A673 (cell line): ENCODE results near the gene RXRA.

ENCODE experiments used
- EZH2 ChIP-seq: fragments of 200-600 bp; sonication (generic); IDR thresholded peaks from 2 replicates; pipeline ENCODE4 v1.6.1; 2017; ENCODE audit warnings: borderline replicate concordance, low read depth, mild to moderate bottlenecking, mixed read lengths, antibody characterized with exemption, low read length; ENCODE audit not compliant: poor library complexity, severe bottlenecking
- TF ChIP-seq, protein P1 (sequence below): fragments of 300-800, 200-600 bp; sonication (generic); conservative IDR thresholded peaks from 2 replicates; pipeline ENCODE4 v1.5.1; 2017; ENCODE audit warnings: low read depth, mild to moderate bottlenecking, antibody characterized with exemption, low read length, moderate library complexity, mixed read lengths

DNA sequence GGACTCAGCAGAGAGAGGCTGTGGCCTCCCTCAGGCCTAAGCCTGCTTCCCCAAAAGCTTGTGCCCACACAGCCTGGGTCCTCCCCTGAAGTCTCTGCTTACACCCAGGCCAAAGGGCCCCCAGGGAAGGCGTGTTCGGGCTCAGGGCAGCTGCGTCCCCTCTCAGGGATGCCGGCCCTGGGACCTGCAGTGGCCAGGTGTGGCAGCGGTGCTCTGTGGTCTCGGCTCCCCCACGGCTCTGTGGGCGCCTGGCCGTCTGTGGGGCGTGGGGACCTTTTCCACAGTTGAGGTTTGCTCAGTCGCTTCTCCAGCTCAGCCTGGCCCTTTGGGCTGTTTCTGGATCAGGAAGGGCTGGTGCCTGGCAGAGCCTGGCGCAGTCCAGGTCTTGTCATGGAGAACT lies 75.9 kb downstream of the RXRA start:
- TF ChIP-seq, protein P1, sequence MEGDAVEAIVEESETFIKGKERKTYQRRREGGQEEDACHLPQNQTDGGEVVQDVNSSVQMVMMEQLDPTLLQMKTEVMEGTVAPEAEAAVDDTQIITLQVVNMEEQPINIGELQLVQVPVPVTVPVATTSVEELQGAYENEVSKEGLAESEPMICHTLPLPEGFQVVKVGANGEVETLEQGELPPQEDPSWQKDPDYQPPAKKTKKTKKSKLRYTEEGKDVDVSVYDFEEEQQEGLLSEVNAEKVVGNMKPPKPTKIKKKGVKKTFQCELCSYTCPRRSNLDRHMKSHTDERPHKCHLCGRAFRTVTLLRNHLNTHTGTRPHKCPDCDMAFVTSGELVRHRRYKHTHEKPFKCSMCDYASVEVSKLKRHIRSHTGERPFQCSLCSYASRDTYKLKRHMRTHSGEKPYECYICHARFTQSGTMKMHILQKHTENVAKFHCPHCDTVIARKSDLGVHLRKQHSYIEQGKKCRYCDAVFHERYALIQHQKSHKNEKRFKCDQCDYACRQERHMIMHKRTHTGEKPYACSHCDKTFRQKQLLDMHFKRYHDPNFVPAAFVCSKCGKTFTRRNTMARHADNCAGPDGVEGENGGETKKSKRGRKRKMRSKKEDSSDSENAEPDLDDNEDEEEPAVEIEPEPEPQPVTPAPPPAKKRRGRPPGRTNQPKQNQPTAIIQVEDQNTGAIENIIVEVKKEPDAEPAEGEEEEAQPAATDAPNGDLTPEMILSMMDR, result no peak
- TF ChIP-seq EZH2, result no peak
